A673 (cell line): ENCODE data around the gene GPR39. TPM values are rescaled to one million over a fixed set of nuclear protein-coding genes. Genes with fewer than 3 reads are reported as not detected.

ENCODE experiments used
- BruUV-seq: library from RNA; stranded (reverse); fragments of 400-500 nt; replicated peaks from 2 replicates; lab custom pipeline; 2021; lab: Mats Ljungman, UMichigan
- CTCF ChIA-PET: fragments of 300-600 bp; sonication (Branson Sonifier 250); formaldehyde crosslinking; loops from one replicate; lab custom pipeline; 2022; ENCODE audit warnings: antibody characterized with exemption; lab: Charles Lee
- POLR2A ChIA-PET: fragments of 300-600 bp; sonication (Branson Sonifier 250); formaldehyde crosslinking; loops from one replicate; lab custom pipeline; 2022; ENCODE audit warnings: antibody characterized with exemption; ENCODE audit not compliant: low non-redundant PET; lab: Charles Lee
- DNase-seq: peaks from one replicate; pipeline ENCODE4 v3.0.0-alpha.2; 2015; ENCODE audit warnings: low spot score
- H3K27ac ChIP-seq: fragments of 200-600 bp; sonication (generic); 2 replicates; pipeline ENCODE4 v1.5.1; 2016; ENCODE audit warnings: mixed run types, low read depth, mild to moderate bottlenecking, mixed read lengths, antibody characterized with exemption, low read length; ENCODE audit not compliant: poor library complexity, severe bottlenecking
- H3K27me3 ChIP-seq: fragments of 200-600 bp; sonication (generic); replicated peaks from 2 replicates; pipeline ENCODE4 v1.6.1; 2017; ENCODE audit warnings: mixed run types, low read depth, mild to moderate bottlenecking, mixed read lengths, antibody characterized with exemption, low read length; ENCODE audit not compliant: insufficient read depth, poor library complexity
- H3K36me3 ChIP-seq: fragments of 200-600 bp; sonication (generic); 2 replicates; pipeline ENCODE4 v1.6.1; 2016; ENCODE audit warnings: mixed run types, mild to moderate bottlenecking, mixed read lengths, antibody characterized with exemption, low read length; ENCODE audit not compliant: insufficient read depth, poor library complexity, severe bottlenecking
- H3K4me1 ChIP-seq: fragments of 200-600 bp; sonication (generic); 2 replicates; pipeline ENCODE4 v1.6.1; 2017; ENCODE audit warnings: mixed run types, mild to moderate bottlenecking, mixed read lengths, antibody characterized with exemption, low read length; ENCODE audit not compliant: insufficient read depth, poor library complexity, severe bottlenecking
- H3K4me3 ChIP-seq: fragments of 200-600 bp; sonication (generic); 2 replicates; pipeline ENCODE4 v1.5.1; 2016; ENCODE audit warnings: low read depth, mixed run types, mild to moderate bottlenecking, mixed read lengths, low read length; ENCODE audit not compliant: poor library complexity, severe bottlenecking
- H3K9me3 ChIP-seq: fragments of 200-600 bp; sonication (generic); 2 replicates; pipeline ENCODE4 v1.6.1; 2016; ENCODE audit warnings: mixed run types, low read depth, mild to moderate bottlenecking, mixed read lengths, antibody characterized with exemption, low read length; ENCODE audit not compliant: poor library complexity, severe bottlenecking
- CTCF ChIP-seq: fragments of 300-800, 200-600 bp; sonication (generic); conservative IDR thresholded peaks from 2 replicates; pipeline ENCODE4 v1.5.1; 2017; ENCODE audit warnings: low read depth, mild to moderate bottlenecking, antibody characterized with exemption, low read length, moderate library complexity, mixed read lengths
- EZH2 ChIP-seq: fragments of 200-600 bp; sonication (generic); IDR thresholded peaks from 2 replicates; pipeline ENCODE4 v1.6.1; 2017; ENCODE audit warnings: borderline replicate concordance, low read depth, mild to moderate bottlenecking, mixed read lengths, antibody characterized with exemption, low read length; ENCODE audit not compliant: poor library complexity, severe bottlenecking
- intact Hi-C: fragments of 100-400 bp; cut with micrococcal nuclease; formaldehyde crosslinking; loops from one replicate; pipeline ENCODE4 v1.10.0; 2022; ENCODE audit not compliant: unreplicated experiment
- total RNA-seq: library from RNA; stranded (reverse); gene quantifications from 2 replicates; pipeline ENCODE4 v1.2.3, GENCODE V29; 2021

Gene GPR39
- total RNA-seq, 1 experiment from 2014 or later, result 3.6 TPM

GRCh38 chr2:132597166-132597565 lies 180.6 kb downstream of the GPR39 start:
- Histone ChIP-seq H3K4me3 (no peak overlapping the region), H3K27ac (no peak overlapping the region), H3K4me1 (no peaks in the 10 kb centered on the region), H3K27me3 (peaks cover 8% of the 10 kb centered on the region), H3K36me3 (no peaks in the 10 kb centered on the region), H3K9me3 (no peaks in the 10 kb centered on the region)
- ChIA-PET POLR2A (no interaction called here), CTCF (no interaction called here)
- BruUV-seq, result no TSS peak
- no peak for TF ChIP-seq CTCF
- no peak for TF ChIP-seq EZH2
- DNase-seq, result no peak
- intact Hi-C loops, result no loop called here

- POLR2A ChIA-PET, result no interaction called here
- Histone ChIP-seq H3K4me3 (no peak overlapping the region), H3K36me3 (no peaks in the 10 kb centered on the region), H3K9me3 (no peaks in the 10 kb centered on the region), H3K27me3 (peaks cover 8% of the 10 kb centered on the region), H3K27ac (no peak overlapping the region), H3K4me1 (no peaks in the 10 kb centered on the region)
- BruUV-seq, result no TSS peak
- CTCF ChIA-PET, result no interaction called here
- intact Hi-C loops, result no loop called here
- no peak for DNase-seq
- no peak for TF ChIP-seq CTCF
- TF ChIP-seq EZH2, result no peak
Observed at GRCh38 chr2:132597831-132598230, 181.2 kb downstream of the GPR39 start.

- no peak for TF ChIP-seq EZH2
- no peak for TF ChIP-seq CTCF
- no peak overlapping the region for H3K4me3 ChIP-seq
- peaks cover 8% of the 10 kb centered on the region for H3K27me3 ChIP-seq
- POLR2A ChIA-PET, result no interaction called here
- intact Hi-C loops, result no loop called here
- CTCF ChIA-PET, result no interaction called here
- H3K27ac ChIP-seq, result no peak overlapping the region
- H3K36me3 ChIP-seq, result no peaks in the 10 kb centered on the region
- no peak for DNase-seq
- no peaks in the 10 kb centered on the region for H3K9me3 ChIP-seq
- BruUV-seq, result no TSS peak
- H3K4me1 ChIP-seq, result no peaks in the 10 kb centered on the region
Observed at GRCh38 chr2:132598536-132598935, 181.9 kb downstream of the GPR39 start.
